Prostate gland (tissue), 2 donors: Measurements from ENCODE around the gene CDKN2A.

ENCODE experiments used
- CTCF ChIP-seq, 4 experiments: fragments of 200-600 bp in 2 of 4; fragments of 450-650 bp in 2 of 4; sonication (generic) in 2 of 4; IDR thresholded peaks; 1 replicate in 3 of 4; 2 replicates in 1 of 4; pipeline ENCODE4 v1.5.1; 2016 to 2019; ENCODE audit warnings: antibody characterized with exemption in 4 of 4, mild to moderate bottlenecking in 2 of 4, moderate library complexity in 2 of 4
- POLR2A ChIP-seq: fragments of 450-650 bp; IDR thresholded peaks from one replicate; pipeline ENCODE4 v1.6.1; 2016; ENCODE audit warnings: antibody characterized with exemption, mild to moderate bottlenecking
- POLR2AphosphoS5 ChIP-seq: sonication (generic); formaldehyde crosslinking; IDR thresholded peaks from one replicate; pipeline ENCODE4 v1.6.1; 2017; ENCODE audit warnings: antibody characterized with exemption

- no peak for TF ChIP-seq POLR2A
- TF ChIP-seq CTCF (IDR thresholded peaks at IDR 0.05): no peak
- no peak for TF ChIP-seq POLR2AphosphoS5
Measured at GRCh38 chr9:21968331-21969010, 25.7 kb downstream of the CDKN2A start.
